H4 (cell line): Measurements from ENCODE around the gene ABAT. TPM values are rescaled to one million over a fixed set of nuclear protein-coding genes. Genes with fewer than 3 reads are reported as not detected.

ENCODE experiments used
- DNase-seq: peaks from one replicate; pipeline ENCODE4 v3.0.0-alpha.2; 2015; ENCODE audit warnings: low spot score
- total RNA-seq: library from RNA; depleted of rRNA; stranded (reverse); fragments of >200 nt; shearing (Covaris generic); gene quantifications from 2 replicates; pipeline ENCODE4 v1.2.3, GENCODE V29; 2014; rRNA removed

The ABAT gene
- total RNA-seq, 1 experiment from 2014 or later, result 2.0 TPM

GRCh38 chr16:8818504-8819270 lies 144.3 kb downstream of the ABAT start:
- DNase-seq, result no peak

- DNase-seq, result no peak
Measured at GRCh38 chr16:8819411-8820034, 145.1 kb downstream of the ABAT start.

- DNase-seq, result no peak
Measured at GRCh38 chr16:8822403-8822802, 148.0 kb downstream of the ABAT start.

GRCh38 chr16:8826278-8826879 lies 152.0 kb downstream of the ABAT start:
- no peak for DNase-seq

GRCh38 chr16:8828541-8829165 lies 154.2 kb downstream of the ABAT start:
- no peak for DNase-seq

GRCh38 chr16:8831450-8831849 lies 157.0 kb downstream of the ABAT start:
- no peak for DNase-seq

- DNase-seq, result no peak
Measured at GRCh38 chr16:8831871-8832716, 157.7 kb downstream of the ABAT start.

- no peak for DNase-seq
Measured at GRCh38 chr16:8832717-8833105, 158.3 kb downstream of the ABAT start.

Other genes starting within 250 kb of the ABAT start
- not detected in 2 replicates for gene TMEM114, start 84.1 kb upstream of the ABAT start, total RNA-seq
- 16.1 and 17.1 TPM in 2 replicates for gene METTL22, start 52.9 kb upstream of the ABAT start, total RNA-seq
- 6.3 and 9.6 TPM in 2 replicates for gene TMEM186, start 123.0 kb downstream of the ABAT start, total RNA-seq
- 33.6 and 34.9 TPM in 2 replicates for gene PMM2, start 123.2 kb downstream of the ABAT start, total RNA-seq
- 118 and 119 TPM in 2 replicates for gene CARHSP1, start 194.4 kb downstream of the ABAT start, total RNA-seq
- gene LITAFD, start 207.7 kb downstream of the ABAT start, total RNA-seq, result not detected in 2 replicates